Endothelial cell of umbilical vein (primary cell): ENCODE data around the gene TMEM121B. TPM values are rescaled to one million over a fixed set of nuclear protein-coding genes. Genes with fewer than 3 reads are reported as not detected.

Experiments
- BruUV-seq: library from RNA; stranded (reverse); fragments of 400-500 nt; replicated peaks from 2 replicates; lab custom pipeline; 2021; lab: Mats Ljungman, UMichigan
- CTCF ChIA-PET: fragments of 300-600, 350-600 bp; sonication (Branson Sonifier 250); formaldehyde crosslinking; loops from one replicate; lab custom pipeline; 2021; ENCODE audit warnings: antibody characterized with exemption, inconsistent platforms; lab: Charles Lee
- POLR2A ChIA-PET: fragments of 300-600, 350-600 bp; sonication (Branson Sonifier 250); formaldehyde crosslinking; loops from one replicate; lab custom pipeline; 2021; ENCODE audit warnings: antibody characterized with exemption, inconsistent platforms; lab: Charles Lee
- DNase-seq: peaks from one replicate; pipeline ENCODE4 v3.0.0-alpha.2; 2011; ENCODE audit warnings: low read depth, low spot score
- FAIRE-seq: peaks from 2 replicates; lab custom pipeline; 2011; peaks lifted over from hg19 to GRCh38; lab: Jason Lieb, UNC
- H2AFZ ChIP-seq: 2 replicates; pipeline ENCODE4 v1.6.0; 2012; ENCODE audit warnings: low read depth, low read length, control low read depth, inconsistent platforms
- H3K27ac ChIP-seq: 2 replicates; pipeline ENCODE4 v1.5.1; 2011; ENCODE audit warnings: low read depth, mild to moderate bottlenecking, control low read depth, low read length, moderate library complexity; ENCODE audit not compliant: insufficient read depth
- H3K27me3 ChIP-seq, 2 experiments: 2 replicates each; pipeline versions ENCODE4 v1.6.0 to v1.6.1; 2011; ENCODE audit warnings: low read length in 2 of 2, mixed read lengths in 1 of 2; ENCODE audit not compliant: control insufficient read depth in 2 of 2, insufficient read depth in 2 of 2
- H3K36me3 ChIP-seq, 2 experiments: 2 replicates in 1 of 2; 3 replicates in 1 of 2; pipeline ENCODE4 v1.5.1; 2011; ENCODE audit warnings: low read length in 2 of 2, mild to moderate bottlenecking in 1 of 2, moderate library complexity in 1 of 2; ENCODE audit not compliant: control insufficient read depth in 2 of 2, insufficient read depth in 2 of 2; ENCODE audit errors: extremely low read depth in 1 of 2
- H3K4me1 ChIP-seq: 3 replicates; pipeline ENCODE4 v1.5.1; 2011; ENCODE audit warnings: mild to moderate bottlenecking, low read length; ENCODE audit not compliant: control insufficient read depth, insufficient read depth; ENCODE audit errors: extremely low read depth
- H3K4me2 ChIP-seq: 2 replicates; pipeline ENCODE4 v1.6.1; 2011; ENCODE audit warnings: low read length, control low read depth, mixed read lengths; ENCODE audit not compliant: insufficient read depth
- H3K4me3 ChIP-seq, 3 experiments: fragments of 200-600 bp in 1 of 3; sonication (generic), shearing (Covaris generic) in 1 of 3; replicated peaks in 1 of 3; 2 replicates each; pipeline ENCODE4 v1.5.1; 2011 to 2016; ENCODE audit warnings: control low read depth in 3 of 3, low read length in 3 of 3, mild to moderate bottlenecking in 2 of 3, inconsistent platforms in 1 of 3, low read depth in 1 of 3, moderate library complexity in 1 of 3; ENCODE audit not compliant: insufficient read depth in 1 of 3
- H3K79me2 ChIP-seq: 2 replicates; pipeline ENCODE4 v1.6.0; 2012; ENCODE audit warnings: low read length, inconsistent platforms; ENCODE audit not compliant: control insufficient read depth, insufficient read depth
- H3K9ac ChIP-seq: replicated peaks from 2 replicates; pipeline ENCODE3; 2011; ENCODE audit warnings: low read length, control low read depth; ENCODE audit not compliant: insufficient read depth; ENCODE audit errors: extremely low read depth
- H3K9me1 ChIP-seq: replicated peaks from 3 replicates; pipeline ENCODE4 v1.6.0; 2011; ENCODE audit warnings: mild to moderate bottlenecking, low read length; ENCODE audit not compliant: control insufficient read depth, insufficient read depth; ENCODE audit errors: extremely low read depth
- H3K9me3 ChIP-seq: replicated peaks from 2 replicates; pipeline ENCODE4 v1.5.1; 2012; ENCODE audit warnings: low read length, inconsistent platforms; ENCODE audit not compliant: control insufficient read depth, insufficient read depth
- H4K20me1 ChIP-seq: replicated peaks from 2 replicates; pipeline ENCODE3; 2011; ENCODE audit warnings: mild to moderate bottlenecking, low read length; ENCODE audit not compliant: control insufficient read depth, insufficient read depth; ENCODE audit errors: extremely low read depth
- EZH2 ChIP-seq: IDR thresholded peaks from 2 replicates; pipeline ENCODE4 v1.6.1; 2012; ENCODE audit warnings: borderline replicate concordance, low read depth, mild to moderate bottlenecking, moderate library complexity, low read length, inconsistent platforms; ENCODE audit not compliant: severe bottlenecking
- FOS ChIP-seq: IDR thresholded peaks from 2 replicates; pipeline ENCODE4 v1.6.1; 2011; ENCODE audit warnings: mild to moderate bottlenecking, low read length, moderate library complexity, borderline replicate concordance; ENCODE audit not compliant: insufficient read depth
- GATA2 ChIP-seq: IDR thresholded peaks from 2 replicates; pipeline ENCODE4 v1.7.0; 2011; ENCODE audit warnings: low read depth, mild to moderate bottlenecking, moderate library complexity, mixed read lengths, low read length; ENCODE audit not compliant: insufficient read length, insufficient read depth
- JUN ChIP-seq: IDR thresholded peaks from 2 replicates; pipeline ENCODE4 v1.6.1; 2011; ENCODE audit warnings: borderline replicate concordance, low read depth; ENCODE audit not compliant: insufficient read length, insufficient read depth
- MYC ChIP-seq: IDR thresholded peaks from one replicate; pipeline ENCODE4 v1.6.1; 2011; ENCODE audit warnings: mild to moderate bottlenecking, low read depth, low read length
- POLR2A ChIP-seq: IDR thresholded peaks from 2 replicates; pipeline ENCODE4 v1.6.1; 2012; ENCODE audit warnings: low read depth, mild to moderate bottlenecking, control low read depth, low read length
- dilution Hi-C: fragments of 300-500 bp; cut with MboI; formaldehyde crosslinking; loops from one replicate; pipeline ENCODE4 v1.15.0; 2019; ENCODE audit warnings: low sequenced_read_pairs; ENCODE audit not compliant: extremely low pct_ligation_motif_present
- intact Hi-C: fragments of 100-400 bp; cut with micrococcal nuclease; formaldehyde crosslinking; loops from one replicate; pipeline ENCODE4 v1.10.0; 2022
- polyA plus RNA-seq, 4 experiments: library from polyadenylated mRNA; depleted of rRNA in 3 of 4; stranded (reverse) in 3 of 4; unstranded in 1 of 4; fragments of >200 nt; gene quantifications; 2 replicates each; pipeline versions ENCODE4 v1.2.1 to v1.2.3, GENCODE V29; 2011 to 2012; ENCODE audit warnings: missing spikeins in 1 of 4
- total RNA-seq: library from RNA; stranded (reverse); gene quantifications from 2 replicates; pipeline ENCODE4 v1.2.3, GENCODE V29; 2021
- TF ChIP-seq, protein P1 (sequence below), 2 donors: IDR thresholded peaks; 1 replicate in 1 of 2; 2 replicates in 1 of 2; pipeline ENCODE4 v1.5.1; 2011; ENCODE audit warnings: low read length in 2 of 2, mild to moderate bottlenecking in 2 of 2, moderate library complexity in 2 of 2, control low read depth in 1 of 2, inconsistent platforms in 1 of 2, low read depth in 1 of 2; ENCODE audit not compliant: insufficient read depth in 1 of 2; ENCODE audit errors: extremely low read depth in 1 of 2
- TF ChIP-seq, protein P2 (sequence below): IDR thresholded peaks from 2 replicates; pipeline ENCODE4 v1.6.1; 2011; ENCODE audit not compliant: insufficient read depth, insufficient read length

Gene TMEM121B
- total and polyA plus RNA-seq, 2 donors (not counting 3 experiments of a cell fraction or from before 2014, with no cell fraction given): 0.18 to 0.33 TPM

- H3K4me1 ChIP-seq: peaks cover 6% of the 10 kb centered on the region
- no peaks in the 10 kb centered on the region for H3K79me2 ChIP-seq
- H3K4me3 ChIP-seq: no peak overlapping the region
- no peaks in the 10 kb centered on the region for H3K9me3 ChIP-seq
- dilution Hi-C loops: no loop called here
- TF ChIP-seq JUN: no peak
- no peak for TF ChIP-seq EZH2
- no peak for TF ChIP-seq MYC
- TF ChIP-seq, protein P1, sequence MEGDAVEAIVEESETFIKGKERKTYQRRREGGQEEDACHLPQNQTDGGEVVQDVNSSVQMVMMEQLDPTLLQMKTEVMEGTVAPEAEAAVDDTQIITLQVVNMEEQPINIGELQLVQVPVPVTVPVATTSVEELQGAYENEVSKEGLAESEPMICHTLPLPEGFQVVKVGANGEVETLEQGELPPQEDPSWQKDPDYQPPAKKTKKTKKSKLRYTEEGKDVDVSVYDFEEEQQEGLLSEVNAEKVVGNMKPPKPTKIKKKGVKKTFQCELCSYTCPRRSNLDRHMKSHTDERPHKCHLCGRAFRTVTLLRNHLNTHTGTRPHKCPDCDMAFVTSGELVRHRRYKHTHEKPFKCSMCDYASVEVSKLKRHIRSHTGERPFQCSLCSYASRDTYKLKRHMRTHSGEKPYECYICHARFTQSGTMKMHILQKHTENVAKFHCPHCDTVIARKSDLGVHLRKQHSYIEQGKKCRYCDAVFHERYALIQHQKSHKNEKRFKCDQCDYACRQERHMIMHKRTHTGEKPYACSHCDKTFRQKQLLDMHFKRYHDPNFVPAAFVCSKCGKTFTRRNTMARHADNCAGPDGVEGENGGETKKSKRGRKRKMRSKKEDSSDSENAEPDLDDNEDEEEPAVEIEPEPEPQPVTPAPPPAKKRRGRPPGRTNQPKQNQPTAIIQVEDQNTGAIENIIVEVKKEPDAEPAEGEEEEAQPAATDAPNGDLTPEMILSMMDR (IDR thresholded peaks at IDR 0.05; ENCODE audit: extremely low read depth in 1 of 2, insufficient read depth in 1 of 2, low read depth in 1 of 2, low read length in 2 of 2): peak; percentile 16 to 37
- TF ChIP-seq, protein P2, sequence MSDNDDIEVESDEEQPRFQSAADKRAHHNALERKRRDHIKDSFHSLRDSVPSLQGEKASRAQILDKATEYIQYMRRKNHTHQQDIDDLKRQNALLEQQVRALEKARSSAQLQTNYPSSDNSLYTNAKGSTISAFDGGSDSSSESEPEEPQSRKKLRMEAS: no peak
- TF ChIP-seq GATA2: no peak
- TF ChIP-seq FOS: no peak
- TF ChIP-seq POLR2A: no peak
- no peak overlapping the region for H2AFZ ChIP-seq
- intact Hi-C loops: loop anchor here (1.0 kb wide), 2 partner anchors 52 to 382 kb away; no protein-coding TSS in a partner anchor
- DNase-seq (no peak), FAIRE-seq (no peak)
- CTCF ChIA-PET: interaction anchor here (0.7 to 1.3 kb wide), 4 partner anchors 41 to 386 kb away, joined by 3 to 18 read pairs (median 6); no protein-coding TSS in a partner anchor
- H3K4me2 ChIP-seq: no peak overlapping the region
- no peaks in the 10 kb centered on the region for H4K20me1 ChIP-seq
- no peaks in the 10 kb centered on the region for H3K36me3 ChIP-seq
- no peak overlapping the region for H3K9ac ChIP-seq
- H3K27ac ChIP-seq: no peak overlapping the region
- no peaks in the 10 kb centered on the region for H3K9me1 ChIP-seq
- peaks cover 25% of the 10 kb centered on the region in 2 experiments for H3K27me3 ChIP-seq
- no TSS peak for BruUV-seq
- POLR2A ChIA-PET: no interaction called here
Measured at GRCh38 chr22:17119481-17120202, 1.5 kb downstream of the TMEM121B start.
